Fibroblast of pulmonary artery (primary cell): Measurements from ENCODE around the gene OR10A6.

ENCODE experiments used
- DNase-seq: peaks from one replicate; pipeline ENCODE4 v3.0.0-alpha.2; 2010; ENCODE audit warnings: low read depth
- H3K4me3 ChIP-seq: replicated peaks from 2 replicates; pipeline ENCODE4 v1.5.1; 2011; ENCODE audit warnings: low read depth, mild to moderate bottlenecking, control low read depth, low read length, moderate library complexity
- TF ChIP-seq, protein P1 (sequence below): IDR thresholded peaks from 2 replicates; pipeline ENCODE4 v1.5.1; 2011; ENCODE audit warnings: mild to moderate bottlenecking, control low read depth, low read length, inconsistent platforms; ENCODE audit errors: missing control alignments

The OR10A6 gene

GRCh38 chr11:7968686-7969085 lies 37.6 kb upstream of the OR10A6 start:
- no peak overlapping the region for H3K4me3 ChIP-seq
- TF ChIP-seq, protein P1, sequence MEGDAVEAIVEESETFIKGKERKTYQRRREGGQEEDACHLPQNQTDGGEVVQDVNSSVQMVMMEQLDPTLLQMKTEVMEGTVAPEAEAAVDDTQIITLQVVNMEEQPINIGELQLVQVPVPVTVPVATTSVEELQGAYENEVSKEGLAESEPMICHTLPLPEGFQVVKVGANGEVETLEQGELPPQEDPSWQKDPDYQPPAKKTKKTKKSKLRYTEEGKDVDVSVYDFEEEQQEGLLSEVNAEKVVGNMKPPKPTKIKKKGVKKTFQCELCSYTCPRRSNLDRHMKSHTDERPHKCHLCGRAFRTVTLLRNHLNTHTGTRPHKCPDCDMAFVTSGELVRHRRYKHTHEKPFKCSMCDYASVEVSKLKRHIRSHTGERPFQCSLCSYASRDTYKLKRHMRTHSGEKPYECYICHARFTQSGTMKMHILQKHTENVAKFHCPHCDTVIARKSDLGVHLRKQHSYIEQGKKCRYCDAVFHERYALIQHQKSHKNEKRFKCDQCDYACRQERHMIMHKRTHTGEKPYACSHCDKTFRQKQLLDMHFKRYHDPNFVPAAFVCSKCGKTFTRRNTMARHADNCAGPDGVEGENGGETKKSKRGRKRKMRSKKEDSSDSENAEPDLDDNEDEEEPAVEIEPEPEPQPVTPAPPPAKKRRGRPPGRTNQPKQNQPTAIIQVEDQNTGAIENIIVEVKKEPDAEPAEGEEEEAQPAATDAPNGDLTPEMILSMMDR = no peak

DNA sequence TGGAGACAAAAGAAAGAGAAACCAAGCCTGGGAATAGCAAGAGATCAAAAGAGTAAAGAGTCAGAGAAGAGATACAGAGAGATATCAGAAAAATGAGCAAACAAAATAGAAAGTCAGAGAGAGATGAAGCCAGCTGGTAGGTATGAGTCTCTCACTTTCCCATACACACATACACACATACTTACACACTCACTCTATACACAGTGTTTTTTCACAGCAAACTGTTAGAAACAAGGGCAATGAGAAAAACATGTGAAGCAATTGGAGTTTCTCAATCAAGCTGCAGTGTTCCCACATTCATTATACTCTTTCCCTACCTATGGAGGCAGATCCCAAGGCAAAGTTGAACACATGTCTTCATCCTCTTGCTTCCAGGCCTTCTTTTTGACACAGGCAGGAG lies 36.8 kb upstream of the OR10A6 start:
- TF ChIP-seq, protein P1 = no peak
- DNase-seq = no peak
- H3K4me3 ChIP-seq = no peak overlapping the region

More at GRCh38 chr11:7968686-7969085, 37.6 kb upstream of the OR10A6 start:
- DNase-seq = no peak

DNA sequence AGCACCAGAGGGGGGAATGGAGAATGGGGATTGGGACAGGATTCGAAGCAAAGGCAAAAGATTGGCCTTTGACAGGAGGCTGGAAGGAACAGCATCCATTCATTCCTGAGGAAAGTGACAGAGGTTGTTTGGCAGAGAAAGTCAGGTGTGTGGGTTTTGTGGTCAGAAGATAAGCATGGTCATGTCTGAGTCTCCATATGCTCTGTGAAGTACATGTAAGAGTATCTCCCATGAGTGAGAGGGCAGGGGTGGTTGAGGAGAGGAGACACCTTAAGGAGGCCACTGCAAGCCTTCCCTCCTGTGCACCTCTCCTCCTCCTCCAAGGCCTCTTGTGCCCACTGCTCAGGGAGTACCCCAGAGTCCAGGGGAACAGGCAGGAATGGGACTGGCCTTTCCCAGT lies 36.0 kb upstream of the OR10A6 start:
- DNase-seq = no peak
- TF ChIP-seq, protein P1 = no peak
- H3K4me3 ChIP-seq = no peak overlapping the region

DNA sequence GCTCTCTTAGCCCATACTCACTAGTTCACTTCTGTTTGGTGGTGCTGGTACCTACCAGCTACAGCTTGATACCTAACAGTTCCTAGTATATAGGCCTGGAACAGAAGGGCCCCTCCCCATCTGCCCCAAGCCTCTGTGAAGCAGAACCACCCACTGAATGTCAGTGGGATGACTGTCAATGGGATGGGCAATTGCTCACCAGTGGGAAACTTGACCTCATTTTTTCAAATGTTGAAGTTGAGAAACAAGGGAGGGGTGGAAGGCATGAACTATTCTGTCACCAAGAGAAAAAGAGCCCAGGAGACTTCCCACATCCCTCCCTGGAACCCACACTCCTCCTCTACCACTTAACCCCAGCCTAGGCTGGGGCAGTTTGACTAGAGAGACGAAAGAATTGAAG lies 34.3 kb upstream of the OR10A6 start, which contains the start of gene NLRP10:
Gene NLRP10, minus strand, starts transcription at position 62 of the 400 bp plus-strand sequence. CDS start 1,952 bp downstream, outside the sequence.
- no peak for DNase-seq
- TF ChIP-seq, protein P1 = no peak
- no peak within 1 kb of the TSS for H3K4me3 ChIP-seq

- no peak overlapping the region for H3K4me3 ChIP-seq
- TF ChIP-seq, protein P1 = no peak
- no peak for DNase-seq
These were observed 33.8 kb upstream of the OR10A6 start for GRCh38 chr11:7964873-7965272.

DNA sequence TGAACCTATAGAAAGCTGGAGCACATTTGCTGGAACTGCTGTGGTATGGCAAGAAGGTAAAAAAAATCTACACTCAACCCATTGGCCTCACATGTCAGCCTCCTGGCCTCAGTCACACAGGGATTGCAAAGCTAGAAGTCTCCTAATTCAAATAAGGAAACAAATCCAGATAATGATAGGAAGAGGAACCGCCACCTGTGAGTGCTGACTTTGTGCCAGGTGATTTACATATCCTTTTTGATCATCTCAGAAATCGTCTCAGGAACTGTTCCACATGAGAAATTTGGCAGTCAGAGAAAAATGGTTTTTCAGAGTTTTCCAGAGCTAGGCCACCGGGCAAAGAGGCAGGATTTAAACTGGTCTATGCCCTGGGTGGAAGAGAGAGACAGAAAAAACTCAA lies 33.2 kb upstream of the OR10A6 start:
- H3K4me3 ChIP-seq = no peak overlapping the region
- DNase-seq = no peak
- TF ChIP-seq, protein P1 = no peak

- TF ChIP-seq, protein P1 = no peak
- no peak overlapping the region for H3K4me3 ChIP-seq
- DNase-seq = no peak
These were observed 24.1 kb upstream of the OR10A6 start for GRCh38 chr11:7955191-7955590.
